ENCODE measurements around the gene ARL16. TPM values are rescaled to one million over a fixed set of nuclear protein-coding genes. Genes with fewer than 3 reads are reported as not detected.
A peak's percentile ranks its signal among the peaks of the same experiment; 100 is the strongest.

The ARL16 gene
- total RNA-seq, 6 experiments from 2014 or later, result 39.4 to 50.5 (median 46.7) TPM

GRCh38 chr17:81652906-81653771 is 30.5 kb downstream of the ARL16 start:
- Mint-ChIP-seq H3K9me3 (peaks cover 10% of the 10 kb centered on the region), H3K27ac (no peak overlapping the region), H3K4me1 (ENCODE audit: low read depth) (peaks cover 9% of the 10 kb centered on the region)

GRCh38 chr17:81651692-81652091 is 31.9 kb downstream of the ARL16 start:
- H3K27ac Mint-ChIP-seq, result peak overlapping the region; percentile 18
- peak overlapping the region; percentile 5; the same call in 1 of the 2 replicates for H3K4me3 Mint-ChIP-seq

More at GRCh38 chr17:81652906-81653771, 30.5 kb downstream of the ARL16 start:
- Mint-ChIP-seq H3K36me3 (ENCODE audit: low read depth) (peaks cover 4% of the 10 kb centered on the region; the same call in 1 of the 2 replicates), H3K4me3 (no peak overlapping the region), H3K27me3 (ENCODE audit: insufficient read depth) (peaks cover 13% of the 10 kb centered on the region)
- no peak for DNase-seq
- TF ChIP-seq CTCF (IDR thresholded peaks at IDR 0.05), result no peak

GRCh38 chr17:81650951-81651350 is 32.6 kb downstream of the ARL16 start:
- Mint-ChIP-seq H3K4me1 (ENCODE audit: low read depth) (peaks cover 9% of the 10 kb centered on the region), H3K27ac (no peak overlapping the region), H3K4me3 (no peak overlapping the region), H3K9me3 (peaks cover 10% of the 10 kb centered on the region), H3K36me3 (ENCODE audit: low read depth) (peaks cover 4% of the 10 kb centered on the region; the same call in 1 of the 2 replicates), H3K27me3 (ENCODE audit: insufficient read depth) (peaks cover 19% of the 10 kb centered on the region)
- no peak for DNase-seq
- TF ChIP-seq CTCF (IDR thresholded peaks at IDR 0.05), result no peak

More at GRCh38 chr17:81651692-81652091, 31.9 kb downstream of the ARL16 start:
- TF ChIP-seq CTCF (IDR thresholded peaks at IDR 0.05), result no peak
- Mint-ChIP-seq H3K36me3 (ENCODE audit: low read depth) (peaks cover 4% of the 10 kb centered on the region; the same call in 1 of the 2 replicates), H3K27me3 (ENCODE audit: insufficient read depth) (peaks cover 19% of the 10 kb centered on the region), H3K4me1 (ENCODE audit: low read depth) (peaks cover 9% of the 10 kb centered on the region), H3K9me3 (peaks cover 10% of the 10 kb centered on the region)
- DNase-seq, result peak; percentile 84

GRCh38 chr17:81648707-81649085 is 34.9 kb downstream of the ARL16 start:
- DNase-seq, result no peak
- Mint-ChIP-seq H3K36me3 (ENCODE audit: low read depth) (peaks cover 4% of the 10 kb centered on the region; the same call in 1 of the 2 replicates), H3K27ac (no peak overlapping the region), H3K27me3 (ENCODE audit: insufficient read depth) (peaks cover 19% of the 10 kb centered on the region), H3K4me3 (no peak overlapping the region), H3K4me1 (ENCODE audit: low read depth) (peaks cover 9% of the 10 kb centered on the region), H3K9me3 (peaks cover 10% of the 10 kb centered on the region)
- no peak for TF ChIP-seq CTCF (IDR thresholded peaks at IDR 0.05)

- no peak for DNase-seq
- H3K4me1 Mint-ChIP-seq (ENCODE audit: low read depth), result peaks cover 9% of the 10 kb centered on the region
- H3K4me3 Mint-ChIP-seq, result no peak overlapping the region
- H3K27ac Mint-ChIP-seq, result no peak overlapping the region
- H3K27me3 Mint-ChIP-seq (ENCODE audit: insufficient read depth), result peaks cover 18% of the 10 kb centered on the region
- no peak for TF ChIP-seq CTCF (IDR thresholded peaks at IDR 0.05)
- peaks cover 10% of the 10 kb centered on the region for H3K9me3 Mint-ChIP-seq
- peaks cover 4% of the 10 kb centered on the region; the same call in 1 of the 2 replicates for H3K36me3 Mint-ChIP-seq (ENCODE audit: low read depth)
These were observed 35.4 kb downstream of the ARL16 start for GRCh38 chr17:81648013-81648706.

Measured in HFFc6 (cell line).